GM21619 (cell line): ENCODE data around the gene GINS2.

ENCODE experiments used
- ATAC-seq: cut with Tn5 transposase; IDR thresholded peaks from one replicate; pipeline ENCODE4 v1.9.1; 2021; ENCODE audit not compliant: unreplicated experiment

GINS2 gene

DNA sequence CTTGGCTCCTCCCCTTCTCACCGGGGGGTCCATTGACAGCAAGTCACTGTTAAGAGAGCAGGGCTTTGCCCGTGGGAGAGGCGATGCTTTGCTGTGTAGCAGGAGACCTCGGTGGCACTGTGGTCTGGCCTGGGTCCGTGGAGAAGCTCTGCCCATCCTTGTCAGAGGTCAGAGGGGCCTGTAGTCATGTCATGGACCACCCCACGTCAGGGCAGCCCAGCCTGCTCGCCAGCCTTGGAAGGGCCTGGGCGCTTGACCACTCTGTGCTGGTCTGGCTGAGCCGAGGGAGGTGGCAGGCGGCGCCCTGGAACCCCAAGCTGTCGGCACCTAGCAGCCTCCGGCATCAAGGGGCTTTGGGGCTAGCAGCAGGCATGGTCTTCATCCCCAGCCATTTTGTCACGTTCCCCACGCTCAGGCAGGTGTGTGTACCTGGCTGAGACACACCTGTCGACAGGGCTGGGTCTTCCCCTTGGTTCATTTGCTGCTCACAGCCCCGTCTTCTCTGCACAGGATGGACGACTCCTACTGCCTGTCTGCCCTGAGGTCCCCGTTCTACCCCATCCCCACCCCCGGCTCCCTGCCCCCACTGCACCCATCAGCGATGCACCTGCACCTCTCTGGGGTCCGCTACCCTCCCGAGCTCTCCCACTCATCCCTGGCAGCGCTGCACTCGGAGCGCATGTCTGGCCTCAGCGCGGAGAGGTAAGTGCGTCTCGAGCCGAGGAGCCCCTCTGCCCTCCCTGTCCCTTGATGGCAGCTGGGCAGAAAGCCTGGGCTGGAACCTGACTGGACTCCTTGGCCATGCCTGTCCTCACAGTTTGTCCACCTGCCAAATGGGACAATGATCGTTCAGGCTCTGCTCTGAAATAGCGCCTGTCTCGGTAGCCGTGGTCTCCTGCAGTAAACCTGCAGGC, 33.3 kb downstream of the GINS2 start:
- no peak for ATAC-seq

DNA sequence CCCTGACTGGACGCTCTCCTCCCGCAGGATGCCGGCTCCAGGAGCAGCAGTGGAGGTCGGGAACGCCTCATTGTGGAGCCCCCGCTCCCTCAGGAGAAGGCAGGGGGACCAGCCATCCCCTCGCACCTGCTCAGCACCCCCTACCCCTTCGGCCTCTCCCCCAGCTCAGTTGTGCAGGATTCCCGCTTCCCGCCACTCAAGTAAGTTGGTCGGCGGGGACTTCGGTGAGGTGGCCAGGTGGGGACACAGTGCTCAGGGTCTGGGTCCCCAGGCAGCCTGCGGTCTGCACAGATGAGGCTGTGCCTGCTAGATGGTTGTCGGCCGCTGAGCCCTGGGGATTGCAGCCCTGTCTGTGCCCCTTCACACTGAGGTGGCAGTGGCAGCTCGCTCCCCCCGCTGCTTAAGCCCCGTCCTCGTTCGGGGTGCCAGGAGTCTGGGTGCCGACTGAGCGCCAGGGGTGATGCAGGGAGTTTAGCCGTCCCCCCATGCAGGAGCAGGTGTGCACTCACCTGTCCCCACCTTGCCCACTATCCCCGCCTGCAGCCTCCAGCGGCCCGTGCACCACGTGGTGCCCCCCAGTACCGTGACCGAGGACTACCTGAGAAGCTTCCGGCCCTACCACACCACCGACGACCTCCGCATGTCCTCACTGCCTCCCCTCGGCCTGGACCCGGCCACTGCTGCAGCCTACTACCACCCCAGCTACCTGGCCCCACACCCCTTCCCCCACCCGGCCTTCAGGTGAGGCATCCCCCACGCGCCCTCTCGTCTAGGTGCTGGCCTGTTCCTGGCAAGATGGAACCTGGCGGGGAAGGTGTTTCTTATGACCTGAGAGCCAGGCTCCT, 34.3 kb downstream of the GINS2 start:
- no peak for ATAC-seq

DNA sequence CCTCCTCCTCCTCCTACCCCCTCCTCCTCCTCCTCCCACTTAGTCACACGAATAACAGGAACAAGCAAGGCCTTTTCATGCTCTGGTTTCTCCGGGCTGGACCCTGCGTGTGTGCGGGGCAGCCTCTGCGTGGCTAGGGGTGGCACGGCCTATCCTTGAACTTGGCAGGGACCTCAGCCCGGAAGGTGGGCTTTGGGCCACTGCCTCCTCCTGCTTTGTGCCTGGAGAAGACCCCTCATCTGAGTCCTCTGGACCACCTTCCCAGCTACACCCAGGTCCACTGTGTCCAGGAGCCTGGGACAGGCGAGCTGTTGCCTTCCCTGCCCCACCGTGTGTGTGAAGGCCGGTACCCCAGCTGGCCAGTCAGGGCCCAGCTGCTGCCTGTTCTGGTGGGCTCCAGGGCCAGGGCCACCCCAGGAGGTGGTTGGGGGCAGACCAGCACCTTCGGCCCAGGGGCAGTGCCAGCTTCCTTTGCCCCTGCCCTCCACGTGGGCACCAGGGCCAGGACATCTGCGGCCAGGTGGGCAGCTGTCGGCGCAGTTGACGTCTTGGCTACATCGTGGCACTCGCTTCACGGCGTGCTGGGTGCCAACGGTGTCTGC, 35.4 kb downstream of the GINS2 start:
- no peak for ATAC-seq

DNA sequence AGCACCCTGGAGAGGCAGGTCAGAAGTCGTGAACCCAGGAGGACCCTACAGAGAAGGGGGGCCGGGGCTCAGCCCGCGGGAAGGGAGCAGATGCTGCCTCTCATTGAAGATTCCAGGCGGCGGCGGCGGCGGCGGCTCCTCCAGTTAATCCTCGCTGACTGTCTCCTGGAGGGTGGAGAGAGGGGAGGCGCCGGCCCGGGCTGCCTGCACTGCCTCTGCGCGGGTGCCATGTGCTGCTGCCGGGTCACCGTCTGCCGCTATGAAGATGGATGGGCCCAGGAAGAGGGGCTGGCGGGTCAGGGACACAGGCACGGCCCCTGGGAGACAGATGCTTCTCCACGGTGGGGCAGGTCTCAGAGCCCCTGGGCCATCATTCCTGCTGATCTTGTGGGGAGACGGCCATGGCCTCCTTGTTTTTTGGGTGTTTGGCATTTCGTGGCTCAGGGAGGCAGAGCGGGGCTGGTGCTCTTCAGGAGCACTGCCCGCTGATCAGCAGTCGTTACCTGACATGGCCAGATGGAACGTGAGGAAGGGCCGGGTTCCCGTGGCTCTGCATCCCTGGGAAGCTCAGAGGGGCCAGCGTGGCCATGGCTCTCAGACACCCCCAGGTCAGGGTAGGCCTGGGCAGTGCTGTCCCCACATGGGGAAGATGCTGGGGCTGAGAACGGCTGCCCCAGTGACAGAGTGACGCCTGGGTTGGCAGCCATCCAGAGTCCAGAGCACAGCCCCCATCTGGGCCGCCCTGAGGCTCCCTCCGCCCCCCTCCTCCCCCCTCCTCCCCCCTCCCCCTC, 36.1 kb downstream of the GINS2 start:
- ATAC-seq = no peak

DNA sequence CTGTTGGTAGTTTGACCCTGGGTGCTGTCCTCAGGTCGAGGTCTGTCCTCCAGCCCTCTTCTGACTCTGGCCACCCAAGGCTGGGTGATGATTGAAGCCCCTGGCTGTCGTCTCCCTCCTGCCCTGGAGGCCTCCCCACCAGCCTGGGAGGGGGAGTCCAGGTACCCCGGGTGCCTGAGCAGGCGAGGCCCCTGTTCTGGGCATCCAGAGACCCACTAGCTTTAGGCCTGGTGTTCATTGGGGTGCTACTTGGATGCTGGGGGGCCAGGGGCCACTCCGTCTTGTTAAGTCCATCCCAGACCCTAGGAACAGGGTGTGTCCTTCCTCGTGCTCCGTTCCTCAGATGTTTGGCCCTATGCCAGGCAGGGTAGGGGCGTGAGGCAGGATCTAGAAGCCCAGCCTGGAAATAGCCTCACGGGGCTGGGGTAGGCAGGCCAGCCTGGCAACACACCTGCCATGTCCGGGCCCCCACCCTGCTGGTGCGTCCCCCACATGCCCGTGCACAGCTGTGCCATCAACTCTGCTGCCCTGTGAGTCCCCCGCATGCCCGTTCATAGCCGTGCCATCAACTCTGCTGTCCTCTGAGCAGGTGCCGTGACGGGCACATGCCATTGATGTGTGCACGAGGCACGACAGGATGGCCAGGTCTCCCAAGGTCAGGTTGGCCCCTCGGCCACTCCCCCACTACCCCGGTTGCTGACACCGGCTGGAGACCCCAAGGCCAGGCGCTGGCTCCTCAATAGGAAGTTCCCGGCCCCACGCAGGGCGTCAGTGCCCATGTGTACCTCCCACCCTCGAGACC, 36.9 kb downstream of the GINS2 start:
- ATAC-seq = no peak

DNA sequence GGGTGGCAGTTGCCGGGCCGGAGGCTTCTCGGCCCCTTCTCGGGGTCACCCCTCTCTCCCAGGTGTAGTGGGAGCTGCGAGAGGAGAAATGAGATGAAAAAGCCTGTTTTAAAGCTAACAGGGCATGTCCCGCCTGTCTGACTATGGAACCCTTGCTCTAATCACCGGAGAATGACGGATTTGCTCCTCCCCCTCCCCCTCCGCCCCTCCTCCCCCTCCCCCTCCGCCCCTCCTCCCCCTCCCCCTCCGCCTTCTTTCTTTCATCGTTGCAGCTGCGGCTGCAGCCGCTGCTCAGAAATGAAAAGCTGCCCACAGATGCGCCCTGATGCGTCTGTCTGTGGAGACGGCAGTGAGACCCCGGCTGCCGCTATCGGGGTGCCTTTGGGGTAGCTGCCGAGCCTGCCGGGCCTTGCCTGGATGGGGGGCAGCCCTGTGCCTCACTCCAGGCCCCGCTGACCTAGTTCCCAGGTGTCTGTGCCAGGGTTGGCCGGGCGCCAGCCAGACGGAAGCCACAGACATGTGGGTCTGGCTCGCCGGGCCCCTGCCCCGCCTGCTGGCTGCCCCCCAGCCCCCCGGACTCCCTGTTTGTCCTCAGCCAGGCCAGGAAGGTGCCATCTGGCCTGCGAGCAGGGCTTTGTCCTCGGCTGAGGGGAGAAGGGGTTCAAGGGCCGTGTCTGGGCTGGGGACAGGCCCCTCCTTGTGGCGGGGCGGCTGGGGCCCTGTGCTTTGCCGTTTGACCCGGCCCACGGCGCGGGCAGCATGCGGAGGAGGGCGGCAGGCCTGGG, 37.7 kb downstream of the GINS2 start:
- ATAC-seq = no peak

DNA sequence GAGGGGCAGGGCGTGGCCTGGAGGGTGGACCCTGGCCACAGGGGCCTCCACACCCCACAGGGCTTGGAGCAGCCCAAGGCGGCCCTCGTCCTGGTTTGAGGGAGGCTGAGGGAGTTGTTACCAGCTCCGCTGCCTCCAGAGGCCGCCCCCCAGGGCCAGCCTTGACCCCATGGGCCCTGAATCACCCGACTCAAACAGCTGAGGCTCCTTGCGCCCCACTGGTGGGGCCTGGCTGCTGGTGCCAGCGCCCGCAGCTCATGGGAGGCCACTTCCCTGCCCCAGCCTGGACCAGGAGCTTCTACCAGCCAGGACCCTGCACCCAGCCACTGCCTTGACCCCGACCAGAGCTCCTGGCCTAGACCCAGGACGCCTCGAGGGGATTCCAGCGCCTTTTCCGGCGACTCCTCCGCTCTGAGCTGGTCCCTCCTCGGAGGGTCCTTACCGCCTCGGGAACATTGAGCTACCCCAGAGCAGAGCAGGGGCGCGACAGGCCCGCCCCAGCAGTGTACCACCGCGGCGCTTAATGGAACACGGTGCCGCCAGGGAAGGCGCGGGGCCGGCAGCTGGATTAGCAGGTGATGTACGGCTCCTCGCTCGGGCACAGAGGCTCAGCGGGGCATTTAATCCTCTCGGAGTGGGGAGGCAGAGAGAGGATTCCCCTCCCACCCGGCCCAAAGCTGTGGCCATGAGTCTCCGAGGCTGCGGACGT, 38.5 kb downstream of the GINS2 start:
- ATAC-seq = no peak

DNA sequence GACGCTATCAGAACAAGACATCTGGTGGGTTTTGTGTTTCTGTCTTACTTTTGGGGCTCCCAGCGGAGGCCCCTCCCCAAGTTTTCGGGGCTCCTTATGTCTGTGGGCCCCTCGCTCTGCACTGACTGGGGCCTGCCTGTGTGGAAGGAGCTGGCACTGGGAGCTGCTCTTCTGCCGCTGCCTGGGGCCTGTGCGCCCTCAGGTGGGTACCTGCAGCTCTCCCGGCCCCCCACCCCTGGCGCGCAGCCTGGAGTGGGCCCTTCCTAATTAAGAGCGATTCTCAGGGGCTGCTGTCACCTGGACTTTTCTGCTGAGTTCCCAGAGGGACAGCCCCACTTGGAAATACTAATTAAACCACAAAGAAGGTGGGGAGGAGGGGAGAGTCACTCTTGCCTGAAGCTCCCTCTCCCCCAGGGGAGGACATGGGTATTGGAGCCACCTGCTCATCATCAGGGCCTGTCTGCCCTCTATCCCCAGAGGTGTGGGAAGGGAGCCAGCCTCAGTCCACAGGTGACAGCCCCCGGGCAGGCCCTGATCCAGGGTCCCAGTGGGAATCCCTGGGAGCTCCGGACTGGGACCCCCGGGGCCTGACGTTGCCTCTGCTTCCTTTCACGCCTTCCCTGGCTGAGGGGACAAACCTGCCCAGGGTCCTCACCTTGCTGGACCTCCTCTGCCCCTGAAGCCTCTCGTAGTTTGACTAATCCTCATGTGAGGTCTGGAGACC, 39.2 kb downstream of the GINS2 start:
- no peak for ATAC-seq

DNA sequence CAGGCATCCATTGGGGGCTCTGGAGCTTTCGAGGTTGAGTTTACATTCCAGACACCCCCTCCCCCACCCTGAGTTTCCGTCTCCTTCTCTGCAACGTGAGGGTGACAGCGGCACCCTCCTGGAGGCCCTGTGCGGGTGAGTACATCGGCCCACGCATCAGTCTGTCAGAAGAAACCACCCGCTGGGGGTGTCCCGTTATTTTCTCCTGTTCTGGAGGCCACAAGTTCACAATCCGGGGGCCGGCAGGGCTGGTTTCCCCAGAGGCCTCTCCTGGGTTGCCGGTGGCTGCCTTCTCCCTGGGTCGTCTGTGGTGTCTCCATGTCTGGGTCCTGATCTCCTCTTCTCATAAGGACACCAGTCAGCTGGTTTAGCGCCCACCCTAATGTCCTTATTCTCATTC, 39.9 kb downstream of the GINS2 start:
- no peak for ATAC-seq

DNA sequence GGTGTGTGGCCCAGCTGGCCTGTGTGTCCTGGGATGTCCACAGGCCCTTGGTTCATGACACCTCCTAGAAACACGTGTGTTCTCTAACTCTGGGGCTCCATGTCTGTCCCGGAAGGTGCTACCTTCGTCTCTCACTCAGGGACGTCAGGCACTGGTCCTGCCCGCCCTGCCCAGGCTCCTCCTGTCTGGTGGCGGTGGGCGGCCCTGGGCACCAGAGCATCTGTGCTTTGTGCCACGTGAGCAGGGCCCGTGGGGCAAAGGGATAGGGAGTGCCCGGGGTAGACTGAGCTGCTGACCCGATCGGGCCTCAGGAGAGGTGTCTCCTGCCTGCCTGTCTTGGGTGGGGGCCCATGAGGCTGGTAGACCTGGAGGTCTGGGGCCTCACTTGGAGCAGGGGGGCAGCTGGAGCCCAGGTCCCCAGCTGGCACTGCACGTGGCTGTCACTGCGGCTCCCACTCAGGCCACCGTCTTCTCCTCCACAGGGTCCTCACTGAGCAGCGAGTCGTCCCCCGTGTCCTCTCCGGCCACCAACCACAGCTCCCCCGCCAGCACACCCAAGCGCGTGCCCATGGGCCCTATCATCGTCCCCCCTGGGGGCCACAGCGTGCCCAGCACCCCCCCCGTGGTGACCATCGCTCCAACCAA, 40.6 kb downstream of the GINS2 start:
- no peak for ATAC-seq

DNA sequence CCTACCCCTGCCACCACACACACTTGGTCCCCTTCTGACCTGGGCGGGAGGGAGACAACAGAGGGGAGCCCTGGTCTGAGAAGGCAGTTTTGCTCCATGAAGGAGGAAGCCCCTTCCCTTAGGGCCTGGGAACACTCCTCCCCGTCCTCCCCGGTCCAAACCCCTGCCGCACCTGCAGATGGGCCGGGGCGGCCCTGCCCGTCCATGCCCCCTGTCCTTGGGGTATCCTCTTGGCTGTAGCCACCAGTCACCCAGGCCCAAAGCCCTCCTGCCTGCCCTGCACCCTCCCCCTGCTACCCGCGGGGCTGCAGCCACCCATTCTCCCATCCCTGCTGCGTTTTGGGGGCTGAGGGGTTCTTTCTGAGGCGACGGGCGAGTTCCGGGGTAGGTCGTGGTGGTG, 41.8 kb downstream of the GINS2 start:
- no peak for ATAC-seq

DNA sequence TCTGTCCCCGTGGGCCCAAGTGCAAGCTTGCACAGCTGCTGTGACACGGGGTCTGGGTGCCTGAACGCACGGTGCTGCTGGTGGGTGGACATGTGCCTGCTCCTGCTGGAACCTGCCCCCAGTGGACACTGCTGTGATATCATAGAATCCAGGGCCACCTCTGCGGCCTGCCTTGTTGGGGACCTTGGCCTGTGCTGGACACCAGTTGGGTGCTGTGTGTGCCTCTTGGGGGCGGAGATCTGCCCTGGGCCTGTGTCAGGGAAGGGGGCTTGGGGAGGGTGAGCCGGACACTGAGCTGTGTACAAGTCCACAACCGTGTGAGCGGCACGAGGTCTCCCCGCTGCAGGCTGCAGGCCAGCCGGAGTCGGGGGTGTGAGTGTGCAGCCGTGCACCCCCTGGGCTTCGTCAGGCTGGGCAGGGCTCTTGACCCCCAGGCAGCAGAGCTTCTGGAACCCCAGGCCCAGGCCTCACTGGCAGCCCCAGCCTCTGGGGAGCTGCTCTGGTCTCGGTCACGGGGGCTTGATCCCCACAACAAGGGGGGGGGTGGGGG, 42.3 kb downstream of the GINS2 start:
- ATAC-seq = no peak

DNA sequence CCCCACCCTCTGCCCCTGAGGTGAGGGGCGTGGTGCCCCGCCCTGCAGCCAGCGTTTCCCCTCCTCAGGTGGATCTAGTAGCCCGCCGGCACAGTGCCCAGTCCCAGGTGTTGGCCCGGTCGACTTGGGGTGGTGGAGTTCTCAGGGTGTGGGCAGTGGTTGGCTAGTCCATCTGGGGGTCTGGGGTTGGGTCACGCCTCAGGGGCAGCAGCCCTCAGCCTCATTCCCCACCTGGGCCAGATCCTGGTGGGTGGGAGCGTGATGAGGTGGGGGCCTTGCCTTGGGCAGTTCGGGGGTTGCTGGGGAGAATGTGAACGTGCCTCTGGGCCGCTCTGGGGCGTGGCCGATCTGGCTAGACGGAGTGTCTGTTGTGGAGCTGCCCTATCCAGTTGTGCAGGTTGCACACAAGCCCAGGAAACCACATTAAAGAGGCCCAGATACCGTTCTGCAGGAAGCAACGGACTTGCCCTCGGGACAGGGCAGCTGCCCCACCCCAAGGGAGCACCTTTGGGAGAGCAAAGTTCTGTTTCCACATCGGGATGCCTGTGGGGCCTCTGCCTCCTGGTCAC, 43.6 kb downstream of the GINS2 start:
- no peak for ATAC-seq

DNA sequence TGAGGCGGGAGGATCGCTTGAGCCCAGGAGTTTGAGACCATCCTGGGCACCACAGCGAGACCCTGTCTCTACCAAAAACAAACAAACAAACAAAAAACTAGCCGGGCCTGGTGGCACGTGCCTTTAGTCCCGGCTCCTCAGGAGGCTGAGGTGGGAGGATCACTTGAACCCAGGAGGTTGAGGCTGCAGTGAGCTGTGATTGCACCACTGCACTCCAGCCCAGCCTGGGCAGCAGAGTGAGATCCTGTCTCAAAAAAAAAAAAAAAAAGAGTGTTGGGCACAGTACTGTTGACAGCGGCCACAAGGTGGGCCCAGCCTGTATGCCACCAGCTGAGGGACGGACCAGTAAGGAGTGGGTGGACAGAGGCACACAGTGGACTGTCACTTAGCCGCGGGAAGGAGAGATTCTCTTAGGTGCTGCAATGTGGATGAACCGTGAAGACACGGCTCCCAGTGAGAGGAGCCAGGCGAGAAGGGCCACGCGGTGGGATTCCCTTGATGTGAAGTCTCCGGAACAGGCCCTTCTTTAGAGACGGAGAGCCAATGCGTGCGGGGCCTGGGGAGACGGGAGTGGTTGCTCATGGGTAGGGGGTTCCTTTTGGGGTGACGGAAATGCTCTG, 44.6 kb downstream of the GINS2 start:
- no peak for ATAC-seq

DNA sequence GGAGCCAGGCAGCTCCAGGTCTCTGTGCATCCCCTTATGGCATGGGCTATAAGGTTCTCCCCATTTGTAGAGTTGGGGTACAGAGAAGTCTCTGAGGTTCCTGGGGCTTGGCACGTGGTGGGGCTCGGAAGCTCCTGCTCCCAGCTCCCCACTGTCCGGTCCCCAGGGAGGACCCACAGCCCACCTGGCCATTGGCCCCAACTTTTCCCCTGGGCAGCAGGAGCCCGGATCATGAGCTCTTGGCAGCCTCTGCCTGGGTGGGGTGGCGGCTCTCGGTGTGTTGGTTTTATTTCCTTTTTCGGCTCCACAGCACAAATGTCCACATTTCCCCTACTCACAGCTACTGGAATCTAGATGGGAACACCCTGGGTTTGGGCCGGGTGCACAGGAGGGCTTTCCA, 45.1 kb downstream of the GINS2 start:
- ATAC-seq = no peak

DNA sequence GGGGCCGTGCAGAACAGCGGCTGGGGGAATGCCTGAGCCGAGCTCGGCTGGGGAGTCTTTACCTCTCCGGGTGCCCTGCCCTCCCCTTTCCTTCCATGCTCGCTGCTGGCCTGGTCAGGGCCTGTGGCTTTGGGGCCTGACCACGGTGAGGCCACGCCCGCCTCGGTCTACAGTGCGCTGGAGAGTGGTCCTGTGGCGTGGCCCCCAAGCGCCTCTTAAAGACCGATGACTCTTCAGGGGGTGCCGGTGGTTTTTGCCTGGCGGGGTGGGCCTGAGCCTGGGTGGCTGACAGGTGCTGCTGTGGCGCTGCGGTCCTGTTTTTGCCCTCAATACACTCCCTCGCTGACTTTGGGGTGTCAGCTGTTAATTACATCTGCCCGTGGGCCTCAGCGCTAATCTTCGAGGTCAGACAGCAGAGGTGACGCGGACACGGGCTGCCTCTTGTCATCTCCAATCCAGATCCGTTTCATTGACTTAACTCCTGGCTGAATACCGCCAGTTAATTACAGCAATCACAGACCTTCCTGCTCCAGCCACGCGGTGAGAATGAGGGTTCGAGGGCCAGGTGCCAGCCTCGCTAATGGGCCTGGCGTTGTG, 45.9 kb downstream of the GINS2 start:
- ATAC-seq = no peak
